ENCODE data around the gene PPARD.

GRCh38 chr6:35357677-35358076 lies 15.3 kb downstream of the PPARD start:
- TF ChIP-seq ZNF274 (IDR thresholded peaks at IDR 0.05; ENCODE audit: low read depth, low read length): no peak
- TF ChIP-seq YY1 (IDR thresholded peaks at IDR 0.05; ENCODE audit: insufficient read depth, insufficient read length): no peak
